Esophagus muscularis mucosa (tissue), 3 donors: ENCODE measurements around the gene NCKAP5.

Experiments
- CTCF ChIP-seq, 3 experiments: fragments of 200-600 bp in 2 of 3; fragments of 450-650 bp in 1 of 3; sonication (generic) in 2 of 3; IDR thresholded peaks; one replicate each; pipeline ENCODE4 v1.5.1; 2017 to 2019; ENCODE audit warnings: antibody characterized with exemption in 3 of 3, mild to moderate bottlenecking in 2 of 3, moderate library complexity in 1 of 3
- POLR2A ChIP-seq: fragments of 450-650 bp; IDR thresholded peaks from one replicate; pipeline ENCODE4 v1.6.1; 2017; ENCODE audit warnings: antibody characterized with exemption, moderate library complexity, mild to moderate bottlenecking, low read depth

- no peak for TF ChIP-seq POLR2A
- no peak for TF ChIP-seq CTCF (IDR thresholded peaks at IDR 0.05)
Measured at GRCh38 chr2:132875193-132875592, 693.1 kb downstream of the NCKAP5 start.
